Stimulated activated CD4-positive, alpha-beta T cell treated with anti-CD3 and anti-CD28 coated beads, Interleukin-4, amount 100 ng/mL, for 24 hours (primary cell): ENCODE measurements around the gene MUC4.
"Not testable (repeated sequence)": the region's sequence is repeated elsewhere in the genome, so short reads cannot be mapped to it uniquely, and the experiment has no call there.

Experiments used
- DNase-seq: peaks from one replicate; pipeline ENCODE4 v3.0.0-alpha.2; 2020

MUC4 gene

GRCh38 chr3:195757827-195758226, 53.9 kb downstream of the MUC4 start:
- DNase-seq, result no peak

GRCh38 chr3:195757438-195757770, 54.3 kb downstream of the MUC4 start:
- no peak for DNase-seq

- no peak for DNase-seq
These were observed 55.7 kb downstream of the MUC4 start for GRCh38 chr3:195755791-195756676.

GRCh38 chr3:195755391-195755790, 56.3 kb downstream of the MUC4 start:
- no peak for DNase-seq

GRCh38 chr3:195754906-195755305, 56.8 kb downstream of the MUC4 start:
- no peak for DNase-seq

- no peak for DNase-seq
These were observed 57.6 kb downstream of the MUC4 start for GRCh38 chr3:195754141-195754540.

- no peak for DNase-seq
These were observed 58.1 kb downstream of the MUC4 start for GRCh38 chr3:195753581-195753980.

GRCh38 chr3:195752546-195753331, 59.0 kb downstream of the MUC4 start:
- DNase-seq, result no peak

- DNase-seq, result no peak
These were observed 59.7 kb downstream of the MUC4 start for GRCh38 chr3:195752066-195752465.

- no peak for DNase-seq
These were observed 60.2 kb downstream of the MUC4 start for GRCh38 chr3:195751560-195751959.

GRCh38 chr3:195750797-195751520, 60.8 kb downstream of the MUC4 start:
- DNase-seq, result no peak

GRCh38 chr3:195749101-195749500, 62.6 kb downstream of the MUC4 start:
- DNase-seq, result not testable (repeated sequence)

GRCh38 chr3:195748661-195749060, 63.1 kb downstream of the MUC4 start:
- no peak for DNase-seq

GRCh38 chr3:195746751-195747150, 65.0 kb downstream of the MUC4 start:
- DNase-seq, result no peak

GRCh38 chr3:195746346-195746745, 65.4 kb downstream of the MUC4 start:
- no peak for DNase-seq

- no peak for DNase-seq
These were observed 67.3 kb downstream of the MUC4 start for GRCh38 chr3:195744437-195744836.

GRCh38 chr3:195739561-195740111, 72.1 kb downstream of the MUC4 start:
- DNase-seq, result no peak

- DNase-seq, result no peak
These were observed 73.3 kb downstream of the MUC4 start for GRCh38 chr3:195738274-195739044.

- DNase-seq, result not testable (repeated sequence)
These were observed 73.9 kb downstream of the MUC4 start for GRCh38 chr3:195737782-195738181.

GRCh38 chr3:195736866-195737490, 74.8 kb downstream of the MUC4 start:
- DNase-seq, result no peak

- no peak for DNase-seq
These were observed 76.6 kb downstream of the MUC4 start for GRCh38 chr3:195735036-195735695.
